Caco-2 (cell line): Measurements from ENCODE around the gene GABRB1. TPM values are rescaled to one million over a fixed set of nuclear protein-coding genes. Genes with fewer than 3 reads are reported as not detected.

Experiments
- BruUV-seq: library from RNA; stranded (reverse); fragments of 400-500 nt; replicated peaks from 2 replicates; lab custom pipeline; 2021; lab: Mats Ljungman, UMichigan
- CTCF ChIA-PET: fragments of 300-600 bp; sonication (Branson Sonifier 250); formaldehyde crosslinking; loops from one replicate; lab custom pipeline; 2022; ENCODE audit warnings: antibody characterized with exemption; lab: Charles Lee
- POLR2A ChIA-PET: fragments of 300-600 bp; sonication (Branson Sonifier 250); formaldehyde crosslinking; loops from one replicate; lab custom pipeline; 2022; ENCODE audit warnings: antibody characterized with exemption; lab: Charles Lee
- DNase-seq, 2 experiments: peaks; one replicate each; pipeline versions ENCODE4 v3.0.0 to v3.0.0-alpha.2; 2020 to 2022
- H3K27me3 ChIP-seq: replicated peaks from 2 replicates; pipeline ENCODE4 v1.6.0; 2011; ENCODE audit warnings: low read length; ENCODE audit not compliant: control insufficient read depth, insufficient read depth
- H3K36me3 ChIP-seq: 2 replicates; pipeline ENCODE4 v1.5.1; 2011; ENCODE audit warnings: low read length; ENCODE audit not compliant: control insufficient read depth, insufficient read depth
- H3K4me1 ChIP-seq: fragments of 250-450 bp; sonication (Bioruptor Pico); 2 replicates; pipeline ENCODE4 v1.5.1; 2020; ENCODE audit warnings: mild to moderate bottlenecking
- H3K4me3 ChIP-seq: 2 replicates; pipeline ENCODE4 v1.5.1; 2011; ENCODE audit warnings: low read depth, mild to moderate bottlenecking, control low read depth, low read length
- H3K9me3 ChIP-seq: fragments of 250-450 bp; sonication (Bioruptor Pico); 2 replicates; pipeline ENCODE4 v1.5.1; 2020; ENCODE audit warnings: mild to moderate bottlenecking, moderate library complexity
- H3K27ac Mint-ChIP-seq: one replicate; pipeline ENCODE4 v1.8.0; 2022; ENCODE audit warnings: mixed read lengths; ENCODE audit not compliant: unreplicated experiment
- H3K27me3 Mint-ChIP-seq: one replicate; pipeline ENCODE4 v1.8.0; 2022; ENCODE audit warnings: mixed read lengths; ENCODE audit not compliant: insufficient read depth, unreplicated experiment
- H3K36me3 Mint-ChIP-seq: one replicate; pipeline ENCODE4 v1.8.0; 2022; ENCODE audit warnings: mild to moderate bottlenecking, mixed read lengths; ENCODE audit not compliant: insufficient read depth, unreplicated experiment
- H3K4me1 Mint-ChIP-seq: one replicate; pipeline ENCODE4 v1.8.0; 2022; ENCODE audit warnings: low read depth, mixed read lengths; ENCODE audit not compliant: unreplicated experiment
- H3K4me3 Mint-ChIP-seq: one replicate; pipeline ENCODE4 v1.8.0; 2022; ENCODE audit warnings: mild to moderate bottlenecking, moderate library complexity, mixed read lengths; ENCODE audit not compliant: unreplicated experiment
- H3K9me3 Mint-ChIP-seq: one replicate; pipeline ENCODE4 v1.8.0; 2022; ENCODE audit warnings: mixed read lengths; ENCODE audit not compliant: unreplicated experiment
- CTCF ChIP-seq, 2 experiments: fragments of 200-600 bp in 1 of 2; IDR thresholded peaks; 1 replicate in 1 of 2; 2 replicates in 1 of 2; pipeline versions ENCODE4 v1.5.1 to v1.8.0; 2011 to 2022; ENCODE audit warnings: antibody characterized with exemption in 1 of 2, control low read depth in 1 of 2, inconsistent platforms in 1 of 2, low read depth in 1 of 2, low read length in 1 of 2, mild to moderate bottlenecking in 1 of 2, moderate library complexity in 1 of 2; ENCODE audit not compliant: insufficient read depth in 1 of 2, severe bottlenecking in 1 of 2, unreplicated experiment in 1 of 2
- intact Hi-C: fragments of 100-400 bp; cut with micrococcal nuclease; formaldehyde crosslinking; loops from one replicate; pipeline ENCODE4 v1.10.0; 2022; ENCODE audit not compliant: unreplicated experiment
- total RNA-seq: library from RNA; stranded (reverse); gene quantifications from 2 replicates; pipeline ENCODE4 v1.2.3, GENCODE V29; 2022

The GABRB1 gene
- total RNA-seq, 1 experiment from 2014 or later: 10.3 TPM

DNA sequence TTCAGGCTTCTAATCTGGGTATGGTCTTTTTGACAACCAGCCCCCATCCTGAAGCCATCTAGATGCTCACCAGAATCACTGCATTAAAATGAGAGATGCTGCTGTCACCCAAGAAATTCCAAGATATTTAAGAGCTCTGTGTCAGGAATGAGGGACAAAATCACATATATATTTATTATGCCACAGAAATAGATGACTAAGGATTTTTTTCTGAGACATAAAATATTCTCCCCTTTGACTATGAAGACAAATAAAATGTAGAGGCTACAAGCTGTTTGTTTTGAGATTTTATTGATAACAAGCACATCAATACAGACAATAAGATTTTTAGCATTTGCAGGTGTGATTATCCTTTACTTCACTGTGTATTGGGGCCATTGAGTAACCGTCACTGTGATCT is 354.8 kb downstream of the GABRB1 start:
- Histone ChIP-seq H3K4me1 (no peaks in the 10 kb centered on the region), H3K4me3 (no peak overlapping the region), H3K9me3 (no peaks in the 10 kb centered on the region), H3K36me3 (no peaks in the 10 kb centered on the region), H3K27me3 (no peaks in the 10 kb centered on the region; the same call in 1 of the 2 replicates)
- H3K4me3 Mint-ChIP-seq: no peak overlapping the region
- H3K9me3 Mint-ChIP-seq: no peaks in the 10 kb centered on the region
- intact Hi-C loops: no loop called here
- H3K36me3 Mint-ChIP-seq: no peaks in the 10 kb centered on the region
- no TSS peak for BruUV-seq
- H3K27ac Mint-ChIP-seq: no peak overlapping the region
- H3K4me1 Mint-ChIP-seq: no peaks in the 10 kb centered on the region
- no peak for DNase-seq
- ChIA-PET CTCF (no interaction called here), POLR2A (no interaction called here)
- no peaks in the 10 kb centered on the region for H3K27me3 Mint-ChIP-seq
- no peak for TF ChIP-seq CTCF (IDR thresholded peaks at IDR 0.05; ENCODE audit: insufficient read depth in 1 of 2, low read depth in 1 of 2, low read length in 1 of 2, severe bottlenecking in 1 of 2, unreplicated experiment in 1 of 2)

- no peaks in the 10 kb centered on the region for H3K36me3 ChIP-seq
- H3K27me3 Mint-ChIP-seq: no peaks in the 10 kb centered on the region
- POLR2A ChIA-PET: no interaction called here
- no TSS peak for BruUV-seq
- DNase-seq: no peak
- intact Hi-C loops: no loop called here
- H3K4me3 Mint-ChIP-seq: no peak overlapping the region
- no peaks in the 10 kb centered on the region; the same call in 1 of the 2 replicates for H3K27me3 ChIP-seq
- H3K4me1 Mint-ChIP-seq: no peaks in the 10 kb centered on the region
- H3K9me3 Mint-ChIP-seq: no peaks in the 10 kb centered on the region
- no peak overlapping the region for H3K4me3 ChIP-seq
- H3K4me1 ChIP-seq: no peaks in the 10 kb centered on the region
- H3K27ac Mint-ChIP-seq: no peak overlapping the region
- no peaks in the 10 kb centered on the region for H3K9me3 ChIP-seq
- CTCF ChIA-PET: no interaction called here
- no peak for TF ChIP-seq CTCF (IDR thresholded peaks at IDR 0.05; ENCODE audit: insufficient read depth in 1 of 2, low read depth in 1 of 2, low read length in 1 of 2, severe bottlenecking in 1 of 2, unreplicated experiment in 1 of 2)
- no peaks in the 10 kb centered on the region for H3K36me3 Mint-ChIP-seq
These were observed 355.3 kb downstream of the GABRB1 start for GRCh38 chr4:47386561-47387235.

DNA sequence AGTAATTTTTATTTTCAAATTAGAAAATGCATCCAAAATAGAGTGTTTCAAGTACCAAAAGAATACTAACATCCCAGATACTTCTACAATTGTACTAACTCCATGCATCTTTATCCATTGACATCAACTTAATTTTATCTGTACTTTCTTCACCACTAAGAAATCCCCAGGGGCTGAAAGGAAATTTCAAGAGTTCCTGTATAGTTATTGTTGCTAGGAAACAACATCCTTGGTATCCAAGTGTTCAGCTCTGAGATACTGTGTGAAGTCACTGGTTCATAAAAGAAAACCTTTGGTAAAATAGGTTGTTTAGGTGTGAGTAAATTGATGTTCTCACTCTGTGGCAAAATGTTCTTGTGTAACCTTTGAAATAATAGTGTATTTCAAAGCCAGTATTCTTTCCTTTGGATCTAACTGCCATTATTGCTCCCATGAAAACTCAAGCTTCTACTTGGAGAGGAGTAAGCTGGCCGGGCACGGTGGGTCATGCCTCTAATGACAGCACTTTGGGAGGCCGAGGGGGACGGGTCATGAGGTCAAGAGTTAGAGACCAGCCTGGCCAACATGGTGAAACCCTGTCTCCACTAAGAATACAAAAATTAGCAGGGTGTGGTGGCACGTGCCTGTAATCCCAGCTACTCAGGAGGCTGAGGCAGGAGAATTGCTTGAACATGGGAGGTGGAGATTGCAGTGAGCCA is 359.2 kb downstream of the GABRB1 start:
- no peaks in the 10 kb centered on the region for H3K4me1 ChIP-seq
- H3K27me3 Mint-ChIP-seq: no peaks in the 10 kb centered on the region
- TF ChIP-seq CTCF (IDR thresholded peaks at IDR 0.05; ENCODE audit: insufficient read depth in 1 of 2, low read depth in 1 of 2, low read length in 1 of 2, severe bottlenecking in 1 of 2, unreplicated experiment in 1 of 2): no peak
- no peaks in the 10 kb centered on the region for H3K9me3 Mint-ChIP-seq
- CTCF ChIA-PET: no interaction called here
- no peak overlapping the region for H3K4me3 Mint-ChIP-seq
- intact Hi-C loops: loop anchor here (5.0 kb wide), 1 partner anchor 458 kb away; no protein-coding TSS in a partner anchor
- H3K27ac Mint-ChIP-seq: no peak overlapping the region
- H3K4me3 ChIP-seq: no peak overlapping the region
- no peaks in the 10 kb centered on the region for H3K36me3 Mint-ChIP-seq
- no peaks in the 10 kb centered on the region for H3K9me3 ChIP-seq
- DNase-seq: no peak
- H3K36me3 ChIP-seq: no peaks in the 10 kb centered on the region
- H3K4me1 Mint-ChIP-seq: no peaks in the 10 kb centered on the region
- H3K27me3 ChIP-seq: no peaks in the 10 kb centered on the region; the same call in 1 of the 2 replicates
- POLR2A ChIA-PET: interaction anchor here (0.6 kb wide), 1 partner anchor 79 kb away, joined by 3 read pairs; no protein-coding TSS in a partner anchor
- no TSS peak for BruUV-seq
